Activated gamma-delta T cell treated with anti-CD3 and anti-CD28 coated beads, Interleukin-2, amount 50 U/mL, for 16 hours (primary cell): Measurements from ENCODE around the gene RAB40C.

Experiments used
- DNase-seq: peaks from one replicate; pipeline ENCODE4 v3.0.0-alpha.2; 2020; ENCODE audit warnings: low read depth

RAB40C gene, protein sequence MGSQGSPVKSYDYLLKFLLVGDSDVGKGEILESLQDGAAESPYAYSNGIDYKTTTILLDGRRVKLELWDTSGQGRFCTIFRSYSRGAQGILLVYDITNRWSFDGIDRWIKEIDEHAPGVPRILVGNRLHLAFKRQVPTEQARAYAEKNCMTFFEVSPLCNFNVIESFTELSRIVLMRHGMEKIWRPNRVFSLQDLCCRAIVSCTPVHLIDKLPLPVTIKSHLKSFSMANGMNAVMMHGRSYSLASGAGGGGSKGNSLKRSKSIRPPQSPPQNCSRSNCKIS

GRCh38 chr16:589658-590187, at the start of gene RAB40C:
RAB40C (plus strand) TSS chr16:590066; CDS start chr16:590292, 226 bp downstream.
- peak; percentile 99 for DNase-seq

- DNase-seq = no peak
Observed at GRCh38 chr16:540645-541340, 49.1 kb upstream of the RAB40C start.

GRCh38 chr16:543301-544164, 46.3 kb upstream of the RAB40C start:
- DNase-seq = no peak

- no peak for DNase-seq
Observed at GRCh38 chr16:544517-544916, 45.3 kb upstream of the RAB40C start.

DNA sequence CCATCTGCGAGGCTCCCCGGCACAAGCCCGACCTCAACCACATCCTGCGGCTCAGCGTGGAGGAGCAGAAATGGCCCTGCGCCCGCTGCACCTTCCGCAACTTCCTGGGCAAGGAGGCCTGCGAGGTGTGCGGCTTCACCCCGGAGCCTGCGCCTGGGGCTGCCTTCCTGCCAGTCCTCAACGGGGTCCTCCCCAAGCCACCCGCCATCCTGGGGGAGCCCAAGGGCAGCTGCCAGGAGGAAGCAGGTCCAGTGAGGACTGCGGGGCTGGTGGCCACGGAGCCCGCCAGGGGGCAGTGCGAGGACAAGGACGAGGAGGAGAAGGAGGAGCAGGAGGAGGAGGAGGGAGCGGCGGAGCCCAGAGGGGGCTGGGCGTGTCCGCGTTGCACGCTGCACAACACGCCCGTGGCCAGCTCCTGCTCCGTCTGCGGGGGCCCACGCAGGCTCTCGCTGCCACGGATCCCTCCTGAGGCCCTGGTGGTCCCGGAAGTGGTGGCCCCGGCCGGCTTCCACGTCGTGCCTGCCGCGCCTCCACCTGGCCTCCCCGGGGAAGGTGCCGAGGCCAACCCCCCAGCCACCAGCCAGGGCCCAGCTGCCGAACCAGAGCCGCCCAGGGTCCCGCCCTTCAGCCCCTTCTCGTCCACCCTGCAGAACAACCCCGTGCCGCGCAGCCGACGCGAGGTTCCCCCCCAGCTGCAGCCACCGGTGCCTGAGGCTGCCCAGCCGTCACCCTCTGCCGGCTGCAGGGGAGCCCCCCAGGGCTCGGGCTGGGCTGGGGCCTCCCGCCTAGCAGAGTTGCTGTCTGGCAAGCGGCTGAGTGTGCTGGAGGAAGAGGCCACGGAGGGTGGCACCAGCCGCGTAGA, 42.7 kb upstream of the RAB40C start:
- no peak for DNase-seq

GRCh38 chr16:548586-548985, 41.3 kb upstream of the RAB40C start:
- no peak for DNase-seq

DNA sequence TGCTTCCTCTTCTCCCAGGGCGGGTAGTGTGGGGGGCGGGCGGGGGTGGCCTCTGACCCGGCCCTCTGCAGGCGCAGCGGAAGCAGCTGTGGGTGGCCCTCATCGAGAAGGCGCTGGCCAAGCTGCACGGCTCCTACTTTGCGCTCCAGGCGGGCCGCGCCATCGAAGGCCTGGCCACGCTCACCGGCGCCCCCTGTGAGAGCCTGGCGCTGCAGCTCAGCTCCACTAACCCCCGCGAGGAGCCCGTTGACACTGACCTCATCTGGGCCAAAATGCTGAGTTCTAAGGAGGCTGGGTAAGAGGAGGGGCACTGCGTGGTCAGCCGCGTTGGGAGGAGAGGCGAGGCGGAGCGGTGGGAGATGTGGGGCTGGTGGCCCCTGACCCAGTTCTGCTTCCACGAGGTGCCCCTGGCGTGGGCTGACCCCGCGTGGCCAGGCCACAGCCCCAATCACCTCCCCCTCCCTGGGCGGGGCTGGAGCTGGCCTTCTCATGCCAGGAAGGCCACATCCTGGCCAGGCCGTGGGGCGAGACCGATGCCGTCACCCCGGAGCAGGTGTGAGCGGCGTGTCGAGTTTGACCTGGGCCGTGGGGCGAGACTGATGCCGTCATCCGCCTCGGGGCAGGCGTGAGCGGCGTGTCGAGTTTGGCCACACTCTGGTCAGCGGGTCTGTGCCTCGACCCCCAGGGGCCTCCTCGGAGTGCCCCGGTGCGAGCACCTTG, 40.2 kb upstream of the RAB40C start:
- no peak for DNase-seq

- no peak for DNase-seq
Observed at GRCh38 chr16:551210-551609, 38.7 kb upstream of the RAB40C start.

DNA sequence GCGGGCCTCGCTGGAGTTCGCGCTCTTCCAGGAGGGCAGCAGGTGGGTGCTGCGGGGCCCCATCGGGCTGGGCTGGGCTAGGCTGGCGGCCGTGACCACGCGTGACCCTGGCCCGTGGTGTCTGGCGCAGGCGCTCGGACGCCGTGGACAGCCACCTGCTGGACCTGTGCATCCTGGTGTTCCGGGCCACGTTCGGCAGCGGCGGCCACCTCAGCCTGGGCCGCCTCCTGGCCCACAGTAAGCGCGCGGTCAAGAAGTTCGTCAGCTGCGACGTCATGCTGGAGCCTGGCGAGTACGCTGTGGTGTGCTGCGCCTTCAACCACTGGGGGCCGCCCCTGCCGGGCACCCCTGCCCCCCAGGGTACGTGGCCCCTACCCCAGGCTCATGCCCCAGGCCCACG, 37.7 kb upstream of the RAB40C start:
- DNase-seq = no peak

DNA sequence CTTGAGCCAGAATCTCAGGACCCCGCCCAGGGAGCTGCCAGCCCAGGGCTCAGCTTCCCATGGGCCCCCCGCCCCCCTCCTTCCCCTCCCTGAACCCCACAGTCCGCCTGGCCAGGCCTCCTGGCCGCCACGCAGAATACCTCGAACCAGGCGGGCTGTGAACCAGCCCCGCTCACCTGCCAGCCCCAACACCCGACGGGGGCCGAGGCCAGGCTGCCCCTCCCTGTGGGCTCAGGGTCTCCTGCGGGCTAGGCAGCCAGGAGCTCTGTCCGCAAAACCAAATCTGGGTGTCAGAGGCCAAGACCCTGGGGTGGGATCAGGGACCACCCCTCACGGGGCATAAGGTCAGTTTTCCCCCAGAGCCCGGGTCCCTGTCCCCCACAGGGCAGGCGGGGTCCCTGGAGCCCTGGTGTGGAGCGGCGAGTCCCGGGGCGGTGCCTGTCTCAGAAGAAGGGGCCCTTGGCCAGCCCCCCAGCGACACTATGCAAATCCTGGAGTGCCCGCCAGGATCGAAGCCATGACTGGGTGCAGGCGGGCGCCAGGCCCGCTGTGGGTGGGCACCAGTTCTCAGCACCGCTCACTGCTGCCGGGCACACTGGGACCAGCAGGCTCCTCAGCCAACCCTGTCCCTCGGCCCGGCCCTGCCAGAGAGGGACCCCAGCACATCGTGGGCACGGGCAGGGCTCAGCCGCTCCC, 36.1 kb upstream of the RAB40C start:
- no peak for DNase-seq

DNA sequence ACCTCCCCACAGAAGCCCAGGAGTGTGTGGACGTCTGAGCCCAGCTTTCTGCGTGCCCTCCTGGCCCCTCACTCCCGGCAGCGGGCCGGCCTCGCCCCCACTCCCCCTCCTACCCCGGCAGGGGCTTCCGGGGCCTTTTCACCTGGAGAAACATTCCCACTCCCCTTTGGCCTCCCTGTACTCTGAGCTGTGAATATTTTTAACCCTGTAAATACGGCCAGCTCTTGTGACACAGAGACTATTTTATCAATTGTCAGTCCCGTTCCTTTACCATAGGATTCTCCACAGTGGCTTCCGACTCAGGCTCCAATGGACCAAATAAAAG, 35.6 kb upstream of the RAB40C start:
- no peak for DNase-seq

- no peak for DNase-seq
Observed at GRCh38 chr16:554640-555365, 35.1 kb upstream of the RAB40C start.

- DNase-seq = no peak
Observed at GRCh38 chr16:555528-556473, 34.1 kb upstream of the RAB40C start.

DNA sequence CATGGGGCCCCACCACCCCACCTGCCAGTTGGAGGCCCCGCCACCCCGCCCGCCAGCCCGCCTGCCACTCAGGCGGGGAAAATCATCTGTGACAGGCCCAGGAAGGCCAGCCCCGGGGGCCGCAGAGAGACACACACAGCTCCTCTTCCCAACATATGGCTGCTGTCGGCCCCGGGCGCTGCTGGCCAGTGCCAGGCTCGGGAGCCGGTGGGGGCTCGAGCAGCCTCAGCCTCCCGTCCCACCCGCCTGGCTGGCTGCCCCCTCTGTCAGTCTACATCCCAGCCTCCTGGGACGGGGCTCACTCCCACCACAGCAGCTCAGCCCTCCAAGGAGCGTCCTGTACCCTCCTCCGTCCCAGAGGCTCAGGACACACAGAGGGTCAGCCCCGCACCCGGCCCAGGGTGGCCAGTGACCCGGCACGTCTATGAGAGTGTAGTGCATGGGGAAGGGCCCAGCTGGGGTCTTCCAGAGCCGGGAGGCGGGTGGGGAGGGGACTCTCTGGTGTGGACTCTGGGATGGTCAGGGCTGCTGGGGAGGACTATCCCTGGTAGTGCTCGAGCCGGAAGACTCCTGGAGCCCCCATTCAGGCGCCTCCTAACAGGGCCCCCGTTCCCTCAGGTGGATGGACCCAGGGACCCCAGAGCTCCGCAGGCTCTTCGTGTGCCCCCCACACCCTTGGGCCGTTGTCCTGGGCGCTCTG, 33.2 kb upstream of the RAB40C start:
- DNase-seq = no peak

GRCh38 chr16:557463-558297, 32.2 kb upstream of the RAB40C start:
- no peak for DNase-seq

DNA sequence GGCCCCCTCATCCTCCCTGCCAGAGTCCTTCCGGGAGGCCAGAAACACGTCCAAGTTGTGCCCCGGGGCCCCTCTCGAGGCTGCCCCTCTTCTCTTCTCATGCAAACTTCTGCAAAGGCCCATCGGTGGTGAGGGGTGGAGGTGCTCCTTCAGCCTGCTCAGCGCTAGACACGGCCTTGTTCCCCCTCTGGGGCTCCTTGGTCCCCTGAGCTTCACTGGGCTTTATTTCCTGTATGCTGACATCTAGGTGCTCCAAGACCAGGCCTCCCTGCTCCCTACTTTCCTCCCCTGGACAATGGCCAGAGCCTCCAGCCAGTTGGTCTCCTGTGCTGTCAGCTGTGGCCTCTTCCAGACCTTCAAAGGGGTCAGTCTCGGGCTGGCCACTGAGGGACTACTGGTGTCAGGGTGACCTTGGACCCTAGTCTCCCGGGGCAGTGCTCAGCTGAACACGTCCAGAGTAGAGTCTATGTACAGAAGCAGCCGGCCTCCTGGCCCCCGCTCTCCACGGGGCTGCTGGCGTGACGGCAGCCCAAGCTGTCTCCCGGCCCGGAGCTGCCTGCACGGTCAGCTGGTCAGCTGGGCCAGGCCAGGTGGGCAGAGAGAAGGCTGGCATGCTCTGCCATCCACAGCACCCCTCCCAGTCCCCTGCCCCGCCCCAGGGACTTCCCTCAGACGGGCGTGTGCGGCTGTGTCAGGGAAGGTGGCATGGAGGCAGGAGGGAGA, 31.4 kb upstream of the RAB40C start:
- no peak for DNase-seq
